Omental fat pad (tissue), 4 donors: ENCODE results near the gene ATP13A3. TPM values are rescaled to one million over a fixed set of nuclear protein-coding genes. Genes with fewer than 3 reads are reported as not detected.

ENCODE experiments used
- ATAC-seq: fragments of 150-250 bp; one replicate; pipeline ENCODE4 v1.9.1; 2016; ENCODE audit warnings: mild to moderate bottlenecking, moderate library complexity; ENCODE audit not compliant: low FRiP score
- DNase-seq: peaks from one replicate; pipeline ENCODE4 v3.0.0-alpha.2; 2019; ENCODE audit warnings: low spot score
- total RNA-seq, 4 donors: library from RNA; depleted of rRNA; stranded (reverse); fragments of >200 nt; gene quantifications; one replicate each; pipeline ENCODE4 v1.1.0, GENCODE V29; 2016
- TF ChIP-seq, protein P1 (sequence below), 3 donors: fragments of 450-650 bp; IDR thresholded peaks; one replicate each; pipeline ENCODE4 v1.5.1; 2016 to 2017; ENCODE audit warnings: antibody characterized with exemption in 3 of 3, mild to moderate bottlenecking in 3 of 3, moderate library complexity in 2 of 3

Gene ATP13A3
- total RNA-seq, 4 donors from 2014 or later, result 124 to 638 (median 294) TPM

DNA sequence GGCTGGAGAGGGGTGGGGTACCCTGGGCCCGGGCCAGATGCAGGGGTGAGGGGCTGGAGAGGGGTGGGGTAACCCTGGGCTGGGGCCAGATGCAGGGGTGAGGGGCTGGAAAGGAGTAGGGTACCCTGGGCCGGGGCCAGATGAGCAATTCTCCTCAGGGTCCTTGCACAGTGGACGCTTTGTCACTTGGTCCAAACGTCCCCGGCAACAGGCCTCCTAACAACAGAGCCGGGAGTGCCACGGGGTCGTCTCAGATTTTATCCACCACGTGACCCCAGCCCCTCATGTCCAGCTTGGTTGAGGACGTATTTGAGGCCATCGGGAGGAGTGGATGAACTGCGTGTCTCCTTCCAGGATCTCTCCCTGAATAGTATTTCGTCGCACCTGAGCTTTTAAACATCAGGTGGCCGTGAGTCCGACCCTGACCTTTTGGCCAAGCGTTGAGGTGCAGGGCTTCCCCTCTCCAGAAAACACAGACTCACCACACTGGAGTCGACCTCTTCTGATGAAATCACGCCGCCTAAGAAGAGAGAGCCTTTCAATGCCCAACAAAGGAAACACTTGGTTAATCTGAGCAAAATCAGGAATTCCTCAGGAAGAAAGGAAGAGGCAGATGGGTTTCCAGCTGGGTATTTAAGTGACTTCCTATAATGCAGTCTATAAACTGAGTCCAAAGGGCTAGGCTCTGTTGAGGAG lies 104.5 kb downstream of the ATP13A3 start:
- DNase-seq, result no peak
- TF ChIP-seq, protein P1, sequence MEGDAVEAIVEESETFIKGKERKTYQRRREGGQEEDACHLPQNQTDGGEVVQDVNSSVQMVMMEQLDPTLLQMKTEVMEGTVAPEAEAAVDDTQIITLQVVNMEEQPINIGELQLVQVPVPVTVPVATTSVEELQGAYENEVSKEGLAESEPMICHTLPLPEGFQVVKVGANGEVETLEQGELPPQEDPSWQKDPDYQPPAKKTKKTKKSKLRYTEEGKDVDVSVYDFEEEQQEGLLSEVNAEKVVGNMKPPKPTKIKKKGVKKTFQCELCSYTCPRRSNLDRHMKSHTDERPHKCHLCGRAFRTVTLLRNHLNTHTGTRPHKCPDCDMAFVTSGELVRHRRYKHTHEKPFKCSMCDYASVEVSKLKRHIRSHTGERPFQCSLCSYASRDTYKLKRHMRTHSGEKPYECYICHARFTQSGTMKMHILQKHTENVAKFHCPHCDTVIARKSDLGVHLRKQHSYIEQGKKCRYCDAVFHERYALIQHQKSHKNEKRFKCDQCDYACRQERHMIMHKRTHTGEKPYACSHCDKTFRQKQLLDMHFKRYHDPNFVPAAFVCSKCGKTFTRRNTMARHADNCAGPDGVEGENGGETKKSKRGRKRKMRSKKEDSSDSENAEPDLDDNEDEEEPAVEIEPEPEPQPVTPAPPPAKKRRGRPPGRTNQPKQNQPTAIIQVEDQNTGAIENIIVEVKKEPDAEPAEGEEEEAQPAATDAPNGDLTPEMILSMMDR (IDR thresholded peaks at IDR 0.05), result no peak
- ATAC-seq, result no peak

DNA sequence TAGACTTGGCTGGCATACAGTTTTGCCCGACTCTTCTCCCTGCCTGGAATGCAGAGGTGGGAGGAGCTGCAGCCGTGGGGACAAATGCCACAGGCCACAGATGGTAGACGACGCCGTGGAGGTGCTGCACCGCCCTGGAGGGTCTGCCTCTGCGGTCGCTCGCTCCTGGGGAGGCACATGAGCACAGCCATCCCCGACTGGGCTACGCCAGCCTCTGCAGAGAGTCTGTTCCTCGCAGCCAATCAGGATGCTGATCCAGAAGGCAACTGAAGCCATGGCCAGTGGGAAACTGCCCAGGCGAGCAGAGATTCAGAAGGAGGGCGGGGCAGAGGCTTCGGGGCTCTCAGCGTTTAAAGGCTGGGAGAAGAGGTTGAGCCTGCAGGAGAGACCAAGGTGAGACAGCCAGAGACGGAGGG lies 105.3 kb downstream of the ATP13A3 start:
- TF ChIP-seq, protein P1 (IDR thresholded peaks at IDR 0.05), result no peak
- ATAC-seq (no peak), DNase-seq (no peak)

DNA sequence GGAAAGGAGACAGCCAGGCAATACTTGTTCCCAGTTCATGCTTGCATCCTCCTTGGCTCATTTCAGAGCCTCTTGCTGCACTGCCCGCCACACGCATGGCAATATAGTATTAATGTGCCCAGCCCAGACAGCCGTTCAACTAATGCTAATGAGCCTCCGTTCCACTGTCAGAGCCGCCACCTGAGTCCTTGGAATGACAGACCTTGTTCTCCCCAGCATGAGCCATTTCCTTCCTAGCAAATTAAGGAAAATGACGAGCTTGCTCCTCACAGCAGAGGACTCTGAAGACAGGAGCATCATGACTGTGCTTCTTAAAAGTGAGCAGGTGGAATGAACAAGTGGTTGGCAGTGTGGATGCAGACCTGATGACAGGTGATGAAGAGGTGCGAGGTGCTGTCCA lies 106.5 kb downstream of the ATP13A3 start:
- DNase-seq (no peak), ATAC-seq (no peak)
- TF ChIP-seq, protein P1 (IDR thresholded peaks at IDR 0.05), result no peak

DNA sequence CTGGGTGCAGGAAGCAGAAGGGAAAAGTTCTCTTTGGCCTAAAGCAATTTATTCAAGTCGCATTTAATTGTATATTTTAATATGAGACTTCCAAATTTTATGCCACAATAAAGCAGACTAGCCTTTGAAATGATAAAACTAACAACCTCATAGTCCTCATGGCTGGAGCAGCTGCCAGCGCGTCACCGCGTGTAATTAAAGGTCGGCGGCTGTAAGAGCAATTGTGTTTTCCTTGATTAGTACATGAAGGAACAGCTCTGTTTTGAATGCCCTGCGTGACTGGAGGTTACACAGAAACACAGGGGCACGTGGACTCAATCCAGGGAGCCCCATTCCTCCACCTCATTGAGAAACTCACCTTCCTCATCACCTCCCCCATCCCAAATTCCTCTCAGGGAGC lies 107.2 kb downstream of the ATP13A3 start:
- ATAC-seq, result no peak
- TF ChIP-seq, protein P1 (IDR thresholded peaks at IDR 0.05), result no peak
- DNase-seq, result no peak

DNA sequence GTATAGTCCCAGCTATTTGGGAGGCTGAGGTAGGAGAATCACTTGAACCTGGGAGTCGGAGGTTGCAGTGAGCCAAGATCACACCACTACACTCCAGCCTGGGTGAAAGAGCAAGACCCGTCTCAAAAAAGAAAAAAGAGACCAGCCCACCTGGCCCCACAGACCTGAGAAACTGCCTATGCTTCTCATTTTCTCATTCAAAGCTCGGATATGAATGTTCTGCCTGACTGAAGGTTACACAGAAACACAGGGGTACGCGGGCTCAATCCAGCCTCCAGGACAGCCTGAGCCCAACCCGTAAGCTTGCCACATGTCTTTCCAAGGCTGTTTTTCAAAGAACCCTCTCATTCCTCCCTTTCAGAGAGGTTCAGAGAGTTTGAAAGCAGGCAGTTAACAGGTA lies 107.6 kb downstream of the ATP13A3 start:
- DNase-seq (no peak), ATAC-seq (no peak)
- TF ChIP-seq, protein P1 (IDR thresholded peaks at IDR 0.05), result no peak

DNA sequence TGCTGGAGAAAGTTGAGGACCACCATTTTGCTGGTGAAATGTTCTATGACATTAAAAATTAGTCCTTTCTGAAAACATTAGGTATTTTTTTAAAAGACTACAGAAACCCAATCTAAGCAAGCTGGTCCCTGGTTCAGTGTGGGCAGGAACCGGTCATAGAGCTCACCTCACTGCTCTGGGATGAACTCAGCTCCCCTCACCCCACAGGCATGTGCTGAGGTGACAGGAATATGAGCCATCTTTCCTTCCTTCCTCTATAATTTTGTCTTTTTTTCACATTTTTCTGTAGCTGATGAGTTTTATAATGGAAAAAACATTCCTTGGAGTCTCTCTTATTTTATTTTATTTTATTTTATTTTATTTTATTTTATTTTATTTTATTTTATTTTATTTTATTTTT lies 109.1 kb downstream of the ATP13A3 start:
- TF ChIP-seq, protein P1 (IDR thresholded peaks at IDR 0.05), result no peak
- ATAC-seq (no peak), DNase-seq (no peak)

DNA sequence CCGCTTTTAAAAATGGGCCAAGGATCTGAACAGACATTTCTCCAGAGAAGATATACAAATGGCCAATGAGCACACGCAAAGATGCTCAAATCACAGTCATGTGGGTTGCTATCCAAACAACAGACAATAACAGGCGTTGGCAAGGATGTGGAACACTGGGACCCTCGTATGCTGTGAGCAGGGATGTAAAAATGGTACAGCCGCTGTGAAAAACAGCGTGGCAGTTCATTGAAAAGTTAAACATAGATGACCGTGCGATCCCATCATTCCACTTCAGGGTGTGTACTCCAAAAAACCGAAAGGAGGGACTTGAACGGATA lies 110.6 kb downstream of the ATP13A3 start:
- ATAC-seq (no peak), DNase-seq (no peak)
- TF ChIP-seq, protein P1 (IDR thresholded peaks at IDR 0.05), result no peak
